Measurements from ENCODE around the gene PHKA2.
A peak's percentile ranks its signal among the peaks of the same experiment; 100 is the strongest.

The PHKA2 gene

GRCh38 chrX:18899796-18900380, 84.0 kb downstream of the PHKA2 start:
- H3K4me1 ChIP-seq: no peaks in the 10 kb centered on the region
- peak; percentile 31 for DNase-seq
- H3K4me3 ChIP-seq (ENCODE audit: low read depth, low read length): no peak overlapping the region
- TF ChIP-seq CTCF (IDR thresholded peaks at IDR 0.05; ENCODE audit: low read depth, low read length): peak; percentile 54
- H3K27me3 ChIP-seq: no peaks in the 10 kb centered on the region
- H3K36me3 ChIP-seq: peaks cover 28% of the 10 kb centered on the region
- no peaks in the 10 kb centered on the region for H3K9me3 ChIP-seq

DNA sequence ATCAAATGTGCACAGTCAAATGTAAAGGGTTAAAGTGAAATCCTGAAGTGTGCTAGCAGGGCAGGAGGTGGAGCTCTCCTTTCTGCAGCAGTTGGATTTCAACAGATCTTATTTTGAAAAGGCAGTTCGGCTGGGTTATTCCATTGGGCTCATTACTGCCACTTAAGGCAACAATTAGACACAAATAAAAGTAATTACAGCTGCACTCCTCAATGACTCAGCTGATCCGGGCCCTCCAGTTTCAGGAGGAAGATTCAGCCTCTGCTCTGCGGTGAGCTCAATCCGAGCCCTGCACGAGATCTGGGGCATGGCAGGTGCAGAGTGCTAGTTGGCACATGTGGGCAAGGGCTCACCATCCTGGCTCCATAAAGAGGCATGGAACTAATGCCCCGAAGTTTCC, 85.4 kb downstream of the PHKA2 start:
- Histone ChIP-seq H3K4me3 (ENCODE audit: low read depth, low read length) (no peak overlapping the region), H3K36me3 (peaks cover 37% of the 10 kb centered on the region), H3K9me3 (no peaks in the 10 kb centered on the region), H3K4me1 (no peaks in the 10 kb centered on the region), H3K27me3 (no peaks in the 10 kb centered on the region)
- no peak for DNase-seq
- TF ChIP-seq CTCF (IDR thresholded peaks at IDR 0.05; ENCODE audit: low read depth, low read length): no peak

- Histone ChIP-seq H3K4me1 (no peaks in the 10 kb centered on the region), H3K9me3 (no peaks in the 10 kb centered on the region), H3K36me3 (peaks cover 41% of the 10 kb centered on the region), H3K4me3 (ENCODE audit: low read depth, low read length) (no peak overlapping the region), H3K27me3 (no peaks in the 10 kb centered on the region)
- DNase-seq: no peak
- no peak for TF ChIP-seq CTCF (IDR thresholded peaks at IDR 0.05; ENCODE audit: low read depth, low read length)
Measured at GRCh38 chrX:18898091-18898490, 85.8 kb downstream of the PHKA2 start.

- TF ChIP-seq CTCF (IDR thresholded peaks at IDR 0.05; ENCODE audit: low read depth, low read length): no peak
- Histone ChIP-seq H3K4me1 (no peaks in the 10 kb centered on the region), H3K36me3 (peaks cover 45% of the 10 kb centered on the region), H3K27me3 (no peaks in the 10 kb centered on the region), H3K9me3 (no peaks in the 10 kb centered on the region), H3K4me3 (ENCODE audit: low read depth, low read length) (no peak overlapping the region)
- no peak for DNase-seq
Measured at GRCh38 chrX:18897611-18898010, 86.3 kb downstream of the PHKA2 start.

- H3K9me3 ChIP-seq: no peaks in the 10 kb centered on the region
- TF ChIP-seq CTCF (IDR thresholded peaks at IDR 0.05; ENCODE audit: low read depth, low read length): no peak
- H3K4me3 ChIP-seq (ENCODE audit: low read depth, low read length): no peak overlapping the region
- H3K27me3 ChIP-seq: no peaks in the 10 kb centered on the region
- no peak for DNase-seq
- peaks cover 50% of the 10 kb centered on the region for H3K36me3 ChIP-seq
- no peaks in the 10 kb centered on the region for H3K4me1 ChIP-seq
Measured at GRCh38 chrX:18896680-18897544, 87.0 kb downstream of the PHKA2 start.

Data from BE2C (cell line).